GM18870 (cell line): ENCODE results near the gene ADAMTS12.

ENCODE experiments used
- ATAC-seq: cut with Tn5 transposase; IDR thresholded peaks from one replicate; pipeline ENCODE4 v1.9.1; 2021; ENCODE audit warnings: moderate library complexity; ENCODE audit not compliant: unreplicated experiment

Gene ADAMTS12

DNA sequence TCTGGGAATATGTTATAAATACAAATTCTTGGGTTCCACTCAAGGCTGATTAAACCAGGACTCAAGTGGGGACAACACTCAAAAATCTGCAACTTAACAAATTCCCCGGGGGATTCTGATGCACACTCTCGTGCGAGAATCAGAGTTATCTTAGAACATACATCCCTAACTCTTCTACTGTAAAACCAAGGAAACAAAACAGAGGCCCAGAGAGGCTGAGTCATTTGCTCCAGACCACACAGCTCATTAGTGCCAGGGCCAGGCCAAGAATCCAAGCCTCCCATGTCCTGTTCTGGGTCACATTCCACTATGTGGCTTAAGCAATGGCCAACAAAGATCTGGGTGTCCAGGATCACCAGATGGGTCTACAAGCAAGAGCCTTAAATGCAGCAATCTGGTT lies 166.0 kb downstream of the ADAMTS12 start:
- ATAC-seq, result no peak

DNA sequence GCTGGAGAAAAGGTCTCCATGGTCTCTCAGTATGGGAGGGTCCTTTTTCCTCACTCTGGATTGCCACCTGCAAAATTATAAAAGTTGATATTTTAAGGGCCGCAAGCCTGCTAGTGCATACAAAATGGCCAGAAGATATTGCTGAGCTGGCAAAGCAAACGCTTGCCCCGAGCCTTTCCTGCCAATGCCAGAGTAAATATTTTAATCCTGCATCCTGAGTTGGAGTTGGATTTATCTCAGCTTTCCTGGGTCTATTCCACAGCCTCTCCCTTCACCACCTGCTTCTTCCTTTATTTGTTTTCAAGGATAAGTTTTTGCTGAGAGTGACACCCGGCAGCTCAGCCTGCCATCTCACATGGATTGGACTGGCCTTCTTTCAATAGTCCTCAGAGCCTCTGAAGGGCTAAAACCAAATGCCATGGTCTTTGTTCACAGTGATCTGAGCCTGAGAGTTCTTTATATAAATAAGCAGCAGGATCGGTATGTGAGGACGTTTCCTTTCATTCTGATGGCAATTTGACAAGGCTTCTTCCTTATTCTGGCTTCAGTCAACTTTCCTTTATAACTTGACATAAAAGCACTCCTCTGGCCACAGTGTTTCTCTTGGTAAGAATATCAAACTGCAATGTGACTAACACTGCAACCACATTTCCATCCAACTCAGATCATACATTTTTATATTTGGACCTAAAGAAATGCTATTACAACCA lies 170.1 kb downstream of the ADAMTS12 start:
- no peak for ATAC-seq

- no peak for ATAC-seq
These were observed 171.6 kb downstream of the ADAMTS12 start for GRCh38 chr5:33720176-33720575.

GRCh38 chr5:33719769-33720168 lies 172.0 kb downstream of the ADAMTS12 start:
- no peak for ATAC-seq

- no peak for ATAC-seq
These were observed 176.1 kb downstream of the ADAMTS12 start for GRCh38 chr5:33715661-33716060.

GRCh38 chr5:33713136-33713765 lies 178.5 kb downstream of the ADAMTS12 start:
- peak; percentile 69 for ATAC-seq

DNA sequence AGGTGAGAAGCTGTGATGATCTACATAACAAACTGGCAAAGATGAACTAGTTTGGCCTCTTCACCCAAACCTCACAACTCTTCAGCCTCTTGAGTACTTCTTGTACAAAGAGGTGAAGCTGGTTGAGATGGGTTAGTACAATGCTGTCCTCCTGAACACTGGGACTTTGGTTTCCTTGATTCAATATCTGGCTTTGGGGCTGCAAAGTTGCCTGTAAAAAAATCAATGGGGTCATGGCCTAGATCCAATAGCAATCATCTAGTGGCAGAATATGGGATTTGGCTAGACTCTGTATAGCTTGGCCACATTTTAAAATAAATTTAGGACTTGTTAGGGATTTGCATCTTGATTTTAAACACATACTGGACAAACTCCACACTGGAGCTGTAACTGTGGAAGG lies 179.1 kb downstream of the ADAMTS12 start:
- ATAC-seq, result no peak

GRCh38 chr5:33711094-33711679 lies 180.6 kb downstream of the ADAMTS12 start:
- ATAC-seq, result no peak

- ATAC-seq, result no peak
These were observed 188.9 kb downstream of the ADAMTS12 start for GRCh38 chr5:33702867-33703266.

DNA sequence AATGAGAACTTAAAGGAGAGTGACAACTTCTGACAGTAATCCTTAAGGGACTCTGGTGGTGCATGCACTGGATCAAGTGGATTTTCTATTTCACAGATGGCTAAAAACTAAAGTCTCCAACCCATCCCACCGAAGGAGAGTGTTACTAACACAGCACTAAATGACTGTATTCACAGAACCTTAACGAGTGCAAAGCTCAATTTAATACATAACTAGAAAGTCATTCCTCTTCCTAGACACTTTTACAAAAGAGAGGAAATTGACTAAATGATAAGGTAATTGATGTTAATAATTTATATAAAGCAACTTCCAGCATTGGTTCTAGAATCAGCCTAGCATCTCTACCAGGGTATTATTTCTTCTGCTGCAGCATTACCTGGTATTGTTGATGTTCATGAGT lies 189.8 kb downstream of the ADAMTS12 start:
- ATAC-seq, result no peak

DNA sequence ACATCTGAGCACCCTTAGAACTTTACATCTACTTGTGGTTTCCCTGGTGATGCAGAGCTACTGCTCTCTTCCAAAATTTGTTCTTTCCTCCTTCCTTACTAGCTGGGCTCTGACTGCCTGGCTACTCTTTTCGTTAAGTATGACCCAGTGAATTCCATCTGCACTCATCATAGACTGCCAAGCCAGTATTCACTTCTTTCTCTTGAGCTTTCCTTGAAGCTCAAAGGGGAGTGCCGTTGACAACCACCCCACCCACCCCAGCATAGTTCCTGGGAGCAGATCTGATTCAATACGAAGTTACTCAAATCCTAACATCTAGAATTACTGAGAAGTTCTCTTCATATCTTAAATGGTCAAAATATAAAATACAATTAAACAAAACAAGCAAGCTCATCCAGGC lies 190.5 kb downstream of the ADAMTS12 start:
- ATAC-seq, result no peak

GRCh38 chr5:33696411-33696810 lies 195.4 kb downstream of the ADAMTS12 start:
- ATAC-seq, result no peak

GRCh38 chr5:33692980-33693379 lies 198.8 kb downstream of the ADAMTS12 start:
- ATAC-seq, result no peak

- ATAC-seq, result no peak
These were observed 199.9 kb downstream of the ADAMTS12 start for GRCh38 chr5:33691856-33692255.

- ATAC-seq, result no peak
These were observed 201.2 kb downstream of the ADAMTS12 start for GRCh38 chr5:33690374-33691135.

DNA sequence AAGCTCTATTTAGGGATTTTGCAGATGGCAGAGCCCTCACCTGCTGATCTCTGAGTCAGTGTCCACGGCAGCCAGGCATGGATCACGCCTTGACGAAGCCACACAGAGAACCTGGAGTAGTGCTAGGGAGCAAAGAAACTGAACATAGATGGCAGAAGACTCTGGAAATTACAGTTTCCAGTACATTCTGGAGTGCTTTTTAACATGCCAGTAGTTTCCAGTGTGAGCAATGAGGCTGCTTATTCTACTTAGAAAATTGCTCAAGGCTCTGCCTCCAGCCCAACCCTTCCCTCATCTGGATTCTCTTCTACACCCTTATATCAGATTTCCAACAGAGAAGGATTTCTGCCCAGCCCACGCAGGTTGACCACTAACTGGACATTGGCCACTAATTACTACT lies 203.3 kb downstream of the ADAMTS12 start:
- no peak for ATAC-seq

- ATAC-seq, result no peak
These were observed 203.7 kb downstream of the ADAMTS12 start for GRCh38 chr5:33688066-33688465.

- ATAC-seq, result no peak
These were observed 205.7 kb downstream of the ADAMTS12 start for GRCh38 chr5:33685873-33686755.

GRCh38 chr5:33684496-33685159 lies 207.2 kb downstream of the ADAMTS12 start:
- no peak for ATAC-seq

- no peak for ATAC-seq
These were observed 212.0 kb downstream of the ADAMTS12 start for GRCh38 chr5:33679791-33680190.
